Measurements from ENCODE around the gene EMD.

GRCh38 chrX:154368630-154369448 lies 10.3 kb upstream of the EMD start:
- TF ChIP-seq CTCF (IDR thresholded peaks at IDR 0.05; ENCODE audit: poor library complexity) (no peak), EZH2phosphoT487 (IDR thresholded peaks at IDR 0.05; ENCODE audit: low read depth, severe bottlenecking, unreplicated experiment) (no peak)
